Endothelial cell of umbilical vein (primary cell): ENCODE results near the gene TCF7L2. TPM values are rescaled to one million over a fixed set of nuclear protein-coding genes. Genes with fewer than 3 reads are reported as not detected.

Source experiments
- BruUV-seq: library from RNA; stranded (reverse); fragments of 400-500 nt; replicated peaks from 2 replicates; lab custom pipeline; 2021; lab: Mats Ljungman, UMichigan
- CTCF ChIA-PET: fragments of 300-600, 350-600 bp; sonication (Branson Sonifier 250); formaldehyde crosslinking; loops from one replicate; lab custom pipeline; 2021; ENCODE audit warnings: antibody characterized with exemption, inconsistent platforms; lab: Charles Lee
- POLR2A ChIA-PET: fragments of 300-600, 350-600 bp; sonication (Branson Sonifier 250); formaldehyde crosslinking; loops from one replicate; lab custom pipeline; 2021; ENCODE audit warnings: antibody characterized with exemption, inconsistent platforms; lab: Charles Lee
- DNase-seq: peaks from one replicate; pipeline ENCODE4 v3.0.0-alpha.2; 2011; ENCODE audit warnings: low read depth, low spot score
- FAIRE-seq: peaks from 2 replicates; lab custom pipeline; 2011; peaks lifted over from hg19 to GRCh38; lab: Jason Lieb, UNC
- H2AFZ ChIP-seq: 2 replicates; pipeline ENCODE4 v1.6.0; 2012; ENCODE audit warnings: low read depth, low read length, control low read depth, inconsistent platforms
- H3K27ac ChIP-seq: 2 replicates; pipeline ENCODE4 v1.5.1; 2011; ENCODE audit warnings: low read depth, mild to moderate bottlenecking, control low read depth, low read length, moderate library complexity; ENCODE audit not compliant: insufficient read depth
- H3K27me3 ChIP-seq, 2 experiments: 2 replicates each; pipeline versions ENCODE4 v1.6.0 to v1.6.1; 2011; ENCODE audit warnings: low read length in 2 of 2, mixed read lengths in 1 of 2; ENCODE audit not compliant: control insufficient read depth in 2 of 2, insufficient read depth in 2 of 2
- H3K36me3 ChIP-seq, 2 experiments: 2 replicates in 1 of 2; 3 replicates in 1 of 2; pipeline ENCODE4 v1.5.1; 2011; ENCODE audit warnings: low read length in 2 of 2, mild to moderate bottlenecking in 1 of 2, moderate library complexity in 1 of 2; ENCODE audit not compliant: control insufficient read depth in 2 of 2, insufficient read depth in 2 of 2; ENCODE audit errors: extremely low read depth in 1 of 2
- H3K4me1 ChIP-seq: 3 replicates; pipeline ENCODE4 v1.5.1; 2011; ENCODE audit warnings: mild to moderate bottlenecking, low read length; ENCODE audit not compliant: control insufficient read depth, insufficient read depth; ENCODE audit errors: extremely low read depth
- H3K4me2 ChIP-seq: 2 replicates; pipeline ENCODE4 v1.6.1; 2011; ENCODE audit warnings: low read length, control low read depth, mixed read lengths; ENCODE audit not compliant: insufficient read depth
- H3K4me3 ChIP-seq, 3 experiments: fragments of 200-600 bp in 1 of 3; sonication (generic), shearing (Covaris generic) in 1 of 3; replicated peaks in 1 of 3; 2 replicates each; pipeline ENCODE4 v1.5.1; 2011 to 2016; ENCODE audit warnings: control low read depth in 3 of 3, low read length in 3 of 3, mild to moderate bottlenecking in 2 of 3, inconsistent platforms in 1 of 3, low read depth in 1 of 3, moderate library complexity in 1 of 3; ENCODE audit not compliant: insufficient read depth in 1 of 3
- H3K79me2 ChIP-seq: 2 replicates; pipeline ENCODE4 v1.6.0; 2012; ENCODE audit warnings: low read length, inconsistent platforms; ENCODE audit not compliant: control insufficient read depth, insufficient read depth
- H3K9ac ChIP-seq: replicated peaks from 2 replicates; pipeline ENCODE3; 2011; ENCODE audit warnings: low read length, control low read depth; ENCODE audit not compliant: insufficient read depth; ENCODE audit errors: extremely low read depth
- H3K9me1 ChIP-seq: replicated peaks from 3 replicates; pipeline ENCODE4 v1.6.0; 2011; ENCODE audit warnings: mild to moderate bottlenecking, low read length; ENCODE audit not compliant: control insufficient read depth, insufficient read depth; ENCODE audit errors: extremely low read depth
- H3K9me3 ChIP-seq: replicated peaks from 2 replicates; pipeline ENCODE4 v1.5.1; 2012; ENCODE audit warnings: low read length, inconsistent platforms; ENCODE audit not compliant: control insufficient read depth, insufficient read depth
- H4K20me1 ChIP-seq: replicated peaks from 2 replicates; pipeline ENCODE3; 2011; ENCODE audit warnings: mild to moderate bottlenecking, low read length; ENCODE audit not compliant: control insufficient read depth, insufficient read depth; ENCODE audit errors: extremely low read depth
- CTCF ChIP-seq, 2 donors: IDR thresholded peaks; 1 replicate in 1 of 2; 2 replicates in 1 of 2; pipeline ENCODE4 v1.5.1; 2011; ENCODE audit warnings: low read length in 2 of 2, mild to moderate bottlenecking in 2 of 2, moderate library complexity in 2 of 2, control low read depth in 1 of 2, inconsistent platforms in 1 of 2, low read depth in 1 of 2; ENCODE audit not compliant: insufficient read depth in 1 of 2; ENCODE audit errors: extremely low read depth in 1 of 2
- EZH2 ChIP-seq: IDR thresholded peaks from 2 replicates; pipeline ENCODE4 v1.6.1; 2012; ENCODE audit warnings: borderline replicate concordance, low read depth, mild to moderate bottlenecking, moderate library complexity, low read length, inconsistent platforms; ENCODE audit not compliant: severe bottlenecking
- FOS ChIP-seq: IDR thresholded peaks from 2 replicates; pipeline ENCODE4 v1.6.1; 2011; ENCODE audit warnings: mild to moderate bottlenecking, low read length, moderate library complexity, borderline replicate concordance; ENCODE audit not compliant: insufficient read depth
- GATA2 ChIP-seq: IDR thresholded peaks from 2 replicates; pipeline ENCODE4 v1.7.0; 2011; ENCODE audit warnings: low read depth, mild to moderate bottlenecking, moderate library complexity, mixed read lengths, low read length; ENCODE audit not compliant: insufficient read length, insufficient read depth
- JUN ChIP-seq: IDR thresholded peaks from 2 replicates; pipeline ENCODE4 v1.6.1; 2011; ENCODE audit warnings: borderline replicate concordance, low read depth; ENCODE audit not compliant: insufficient read length, insufficient read depth
- MAX ChIP-seq: IDR thresholded peaks from 2 replicates; pipeline ENCODE4 v1.6.1; 2011; ENCODE audit not compliant: insufficient read depth, insufficient read length
- MYC ChIP-seq: IDR thresholded peaks from one replicate; pipeline ENCODE4 v1.6.1; 2011; ENCODE audit warnings: mild to moderate bottlenecking, low read depth, low read length
- POLR2A ChIP-seq: IDR thresholded peaks from 2 replicates; pipeline ENCODE4 v1.6.1; 2012; ENCODE audit warnings: low read depth, mild to moderate bottlenecking, control low read depth, low read length
- POLR2AphosphoS5 ChIP-seq: IDR thresholded peaks from 2 replicates; pipeline ENCODE4 v1.6.1; 2012; ENCODE audit warnings: low read depth, mild to moderate bottlenecking, control low read depth, low read length, moderate library complexity; ENCODE audit not compliant: insufficient read depth
- dilution Hi-C: fragments of 300-500 bp; cut with MboI; formaldehyde crosslinking; loops from one replicate; pipeline ENCODE4 v1.15.0; 2019; ENCODE audit warnings: low sequenced_read_pairs; ENCODE audit not compliant: extremely low pct_ligation_motif_present
- intact Hi-C: fragments of 100-400 bp; cut with micrococcal nuclease; formaldehyde crosslinking; loops from one replicate; pipeline ENCODE4 v1.10.0; 2022
- polyA plus RNA-seq, 4 experiments: library from polyadenylated mRNA; depleted of rRNA in 3 of 4; stranded (reverse) in 3 of 4; unstranded in 1 of 4; fragments of >200 nt; gene quantifications; 2 replicates each; pipeline versions ENCODE4 v1.2.1 to v1.2.3, GENCODE V29; 2011 to 2012; ENCODE audit warnings: missing spikeins in 1 of 4
- total RNA-seq: library from RNA; stranded (reverse); gene quantifications from 2 replicates; pipeline ENCODE4 v1.2.3, GENCODE V29; 2021

TCF7L2 gene
- total and polyA plus RNA-seq, 2 donors (not counting 3 experiments of a cell fraction or from before 2014, with no cell fraction given) = 9.9 to 21.8 TPM

DNA sequence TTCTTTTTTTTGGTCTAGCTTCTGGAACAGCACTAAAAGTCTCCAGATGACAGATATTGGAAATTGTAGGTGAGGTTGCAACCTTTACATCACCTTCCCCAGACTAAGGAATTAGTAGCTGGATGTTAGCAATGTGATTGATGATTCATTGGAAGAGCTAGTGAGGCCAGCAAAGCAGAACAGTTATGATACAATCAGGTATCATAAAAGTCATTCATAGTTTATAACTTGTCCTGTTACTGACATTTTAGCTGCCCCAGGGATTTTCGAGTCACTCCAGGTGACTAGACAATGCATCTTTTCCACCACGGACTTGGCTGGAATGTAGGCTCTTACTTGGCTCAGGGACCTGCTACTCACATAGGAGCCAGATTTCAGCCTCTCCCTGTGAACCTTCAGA is 15.9 kb upstream of the TCF7L2 start:
- H3K9me1 ChIP-seq = no peaks in the 10 kb centered on the region
- intact Hi-C loops = no loop called here
- H3K4me1 ChIP-seq = no peaks in the 10 kb centered on the region
- no peaks in the 10 kb centered on the region for H4K20me1 ChIP-seq
- DNase-seq (no peak), FAIRE-seq (no peak)
- no peaks in the 10 kb centered on the region for H3K9me3 ChIP-seq
- no peaks in the 10 kb centered on the region for H3K36me3 ChIP-seq
- BruUV-seq = no TSS peak
- no peak overlapping the region for H3K9ac ChIP-seq
- no peak overlapping the region for H3K4me3 ChIP-seq
- no peak overlapping the region for H3K4me2 ChIP-seq
- ChIA-PET POLR2A (interaction anchor here (0.6 kb wide), 1 partner anchor 29 kb away, joined by 8 read pairs; no protein-coding TSS in a partner anchor), CTCF (interaction anchor here (0.6 kb wide), 1 partner anchor 15 kb away, joined by 3 read pairs; no protein-coding TSS in a partner anchor)
- H3K27me3 ChIP-seq = no peaks in the 10 kb centered on the region
- no peak overlapping the region for H2AFZ ChIP-seq
- no peaks in the 10 kb centered on the region for H3K79me2 ChIP-seq
- H3K27ac ChIP-seq = no peak overlapping the region
- no peak for TF ChIP-seq POLR2A
- no peak for TF ChIP-seq POLR2AphosphoS5
- TF ChIP-seq EZH2 = no peak
- no peak for TF ChIP-seq MYC
- TF ChIP-seq FOS = no peak
- TF ChIP-seq JUN = no peak
- TF ChIP-seq CTCF (IDR thresholded peaks at IDR 0.05; ENCODE audit: extremely low read depth in 1 of 2, insufficient read depth in 1 of 2, low read depth in 1 of 2, low read length in 2 of 2) = no peak
- no peak for TF ChIP-seq GATA2
- no peak for TF ChIP-seq MAX
- dilution Hi-C loops = no loop called here
